ENCODE measurements around the gene PTPN13.

- TF ChIP-seq CTCF (conservative IDR thresholded peaks at IDR 0.05; ENCODE audit: low read length) (no peak), EZH2phosphoT487 (IDR thresholded peaks at IDR 0.05; ENCODE audit: borderline replicate concordance) (no peak)
Observed at GRCh38 chr4:86626066-86626465, 32.0 kb downstream of the PTPN13 start.

Data from Loucy (cell line).